Measurements from ENCODE around the gene GBP7.

The GBP7 gene

GRCh38 chr1:89179343-89179742 is 3.5 kb upstream of the GBP7 start:
- Histone ChIP-seq H4K20me1 (ENCODE audit: insufficient read depth, low read length, poor library complexity, severe bottlenecking) (no peaks in the 10 kb centered on the region), H3K4me1 (ENCODE audit: insufficient read depth, low read length, poor library complexity, severe bottlenecking) (no peaks in the 10 kb centered on the region), H3K9me2 (replicated peaks; ENCODE audit: low read depth, low read length) (no peaks in the 10 kb centered on the region), H3K36me3 (ENCODE audit: insufficient read depth, low read length) (no peaks in the 10 kb centered on the region), H3K79me2 (ENCODE audit: insufficient read depth, low read length) (no peaks in the 10 kb centered on the region), H3F3A (ENCODE audit: low read depth) (no peaks in the 10 kb centered on the region), H2AFZ (ENCODE audit: low read length) (no peak overlapping the region), H3K9me3 (ENCODE audit: insufficient read depth, low read depth, low read length) (peaks cover 5% of the 10 kb centered on the region; the same call in 1 of the 2 replicates), H3K4me2 (ENCODE audit: low read depth, low read length, poor library complexity, severe bottlenecking) (no peak overlapping the region), H3K27me3 (ENCODE audit: insufficient read depth, low read length, poor library complexity, severe bottlenecking) (no peaks in the 10 kb centered on the region), H3K9ac (ENCODE audit: low read depth, low read length, poor library complexity, severe bottlenecking) (no peak overlapping the region), H3K4me3 (ENCODE audit: low read length, poor library complexity, severe bottlenecking) (no peak overlapping the region)
- TF ChIP-seq, protein P1, sequence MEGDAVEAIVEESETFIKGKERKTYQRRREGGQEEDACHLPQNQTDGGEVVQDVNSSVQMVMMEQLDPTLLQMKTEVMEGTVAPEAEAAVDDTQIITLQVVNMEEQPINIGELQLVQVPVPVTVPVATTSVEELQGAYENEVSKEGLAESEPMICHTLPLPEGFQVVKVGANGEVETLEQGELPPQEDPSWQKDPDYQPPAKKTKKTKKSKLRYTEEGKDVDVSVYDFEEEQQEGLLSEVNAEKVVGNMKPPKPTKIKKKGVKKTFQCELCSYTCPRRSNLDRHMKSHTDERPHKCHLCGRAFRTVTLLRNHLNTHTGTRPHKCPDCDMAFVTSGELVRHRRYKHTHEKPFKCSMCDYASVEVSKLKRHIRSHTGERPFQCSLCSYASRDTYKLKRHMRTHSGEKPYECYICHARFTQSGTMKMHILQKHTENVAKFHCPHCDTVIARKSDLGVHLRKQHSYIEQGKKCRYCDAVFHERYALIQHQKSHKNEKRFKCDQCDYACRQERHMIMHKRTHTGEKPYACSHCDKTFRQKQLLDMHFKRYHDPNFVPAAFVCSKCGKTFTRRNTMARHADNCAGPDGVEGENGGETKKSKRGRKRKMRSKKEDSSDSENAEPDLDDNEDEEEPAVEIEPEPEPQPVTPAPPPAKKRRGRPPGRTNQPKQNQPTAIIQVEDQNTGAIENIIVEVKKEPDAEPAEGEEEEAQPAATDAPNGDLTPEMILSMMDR (conservative IDR thresholded peaks at IDR 0.05; ENCODE audit: low read length): no peak
- TF ChIP-seq EZH2phosphoT487 (IDR thresholded peaks at IDR 0.05; ENCODE audit: borderline replicate concordance): no peak

- peak overlapping the region; percentile 45; the same call in 1 of the 2 replicates for H2AFZ ChIP-seq (ENCODE audit: low read length)
- H3K27me3 ChIP-seq (ENCODE audit: insufficient read depth, low read length, poor library complexity, severe bottlenecking): no peaks in the 10 kb centered on the region
- H3K4me1 ChIP-seq (ENCODE audit: insufficient read depth, low read length, poor library complexity, severe bottlenecking): no peaks in the 10 kb centered on the region
- H3K9me3 ChIP-seq (ENCODE audit: insufficient read depth, low read depth, low read length): no peaks in the 10 kb centered on the region
- no peaks in the 10 kb centered on the region for H3F3A ChIP-seq (ENCODE audit: low read depth)
- no peak overlapping the region for H3K9ac ChIP-seq (ENCODE audit: low read depth, low read length, poor library complexity, severe bottlenecking)
- H3K9me2 ChIP-seq (replicated peaks; ENCODE audit: low read depth, low read length): no peaks in the 10 kb centered on the region
- no peak for TF ChIP-seq EZH2phosphoT487 (IDR thresholded peaks at IDR 0.05; ENCODE audit: borderline replicate concordance)
- TF ChIP-seq, protein P1 (conservative IDR thresholded peaks at IDR 0.05; ENCODE audit: low read length): no peak
- H3K79me2 ChIP-seq (ENCODE audit: insufficient read depth, low read length): no peaks in the 10 kb centered on the region
- H3K4me3 ChIP-seq (ENCODE audit: low read length, poor library complexity, severe bottlenecking): no peak overlapping the region
- no peaks in the 10 kb centered on the region for H3K36me3 ChIP-seq (ENCODE audit: insufficient read depth, low read length)
- no peaks in the 10 kb centered on the region for H4K20me1 ChIP-seq (ENCODE audit: insufficient read depth, low read length, poor library complexity, severe bottlenecking)
- H3K4me2 ChIP-seq (ENCODE audit: low read depth, low read length, poor library complexity, severe bottlenecking): no peak overlapping the region
These were observed 1.2 kb upstream of the GBP7 start for GRCh38 chr1:89176971-89177370.

- H4K20me1 ChIP-seq (ENCODE audit: insufficient read depth, low read length, poor library complexity, severe bottlenecking): no peaks in the 10 kb centered on the region
- no peak overlapping the region for H3K9ac ChIP-seq (ENCODE audit: low read depth, low read length, poor library complexity, severe bottlenecking)
- H2AFZ ChIP-seq (ENCODE audit: low read length): no peak overlapping the region
- no peaks in the 10 kb centered on the region for H3F3A ChIP-seq (ENCODE audit: low read depth)
- no peaks in the 10 kb centered on the region for H3K27me3 ChIP-seq (ENCODE audit: insufficient read depth, low read length, poor library complexity, severe bottlenecking)
- H3K79me2 ChIP-seq (ENCODE audit: insufficient read depth, low read length): no peaks in the 10 kb centered on the region
- no peak overlapping the region for H3K4me3 ChIP-seq (ENCODE audit: low read length, poor library complexity, severe bottlenecking)
- no peak for TF ChIP-seq EZH2phosphoT487 (IDR thresholded peaks at IDR 0.05; ENCODE audit: borderline replicate concordance)
- TF ChIP-seq, protein P1 (conservative IDR thresholded peaks at IDR 0.05; ENCODE audit: low read length): no peak
- H3K4me2 ChIP-seq (ENCODE audit: low read depth, low read length, poor library complexity, severe bottlenecking): no peak overlapping the region
- H3K9me2 ChIP-seq (replicated peaks; ENCODE audit: low read depth, low read length): no peaks in the 10 kb centered on the region
- H3K36me3 ChIP-seq (ENCODE audit: insufficient read depth, low read length): no peaks in the 10 kb centered on the region
- H3K9me3 ChIP-seq (ENCODE audit: insufficient read depth, low read depth, low read length): no peaks in the 10 kb centered on the region
- H3K4me1 ChIP-seq (ENCODE audit: insufficient read depth, low read length, poor library complexity, severe bottlenecking): no peaks in the 10 kb centered on the region
These were observed 1.3 kb downstream of the GBP7 start for GRCh38 chr1:89174491-89174890.

Data from Loucy (cell line).